ENCODE data around the gene A3GALT2. TPM values are rescaled to one million over a fixed set of nuclear protein-coding genes. Genes with fewer than 3 reads are reported as not detected.
"Not testable (repeated sequence)": the region's sequence is repeated elsewhere in the genome, so short reads cannot be mapped to it uniquely, and the experiment has no call there.

A3GALT2 gene
- total RNA-seq, 1 donor from 2014 or later, result not detected

GRCh38 chr1:33311706-33312412, 9.0 kb downstream of the A3GALT2 start:
- TF ChIP-seq, protein P1, sequence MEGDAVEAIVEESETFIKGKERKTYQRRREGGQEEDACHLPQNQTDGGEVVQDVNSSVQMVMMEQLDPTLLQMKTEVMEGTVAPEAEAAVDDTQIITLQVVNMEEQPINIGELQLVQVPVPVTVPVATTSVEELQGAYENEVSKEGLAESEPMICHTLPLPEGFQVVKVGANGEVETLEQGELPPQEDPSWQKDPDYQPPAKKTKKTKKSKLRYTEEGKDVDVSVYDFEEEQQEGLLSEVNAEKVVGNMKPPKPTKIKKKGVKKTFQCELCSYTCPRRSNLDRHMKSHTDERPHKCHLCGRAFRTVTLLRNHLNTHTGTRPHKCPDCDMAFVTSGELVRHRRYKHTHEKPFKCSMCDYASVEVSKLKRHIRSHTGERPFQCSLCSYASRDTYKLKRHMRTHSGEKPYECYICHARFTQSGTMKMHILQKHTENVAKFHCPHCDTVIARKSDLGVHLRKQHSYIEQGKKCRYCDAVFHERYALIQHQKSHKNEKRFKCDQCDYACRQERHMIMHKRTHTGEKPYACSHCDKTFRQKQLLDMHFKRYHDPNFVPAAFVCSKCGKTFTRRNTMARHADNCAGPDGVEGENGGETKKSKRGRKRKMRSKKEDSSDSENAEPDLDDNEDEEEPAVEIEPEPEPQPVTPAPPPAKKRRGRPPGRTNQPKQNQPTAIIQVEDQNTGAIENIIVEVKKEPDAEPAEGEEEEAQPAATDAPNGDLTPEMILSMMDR (conservative IDR thresholded peaks at IDR 0.05; ENCODE audit: low read depth, low read length), result no peak
- DNase-seq (ENCODE audit: low read depth), result no peak
- H3K4me3 ChIP-seq (ENCODE audit: low read depth, low read length), result no peak overlapping the region

DNA sequence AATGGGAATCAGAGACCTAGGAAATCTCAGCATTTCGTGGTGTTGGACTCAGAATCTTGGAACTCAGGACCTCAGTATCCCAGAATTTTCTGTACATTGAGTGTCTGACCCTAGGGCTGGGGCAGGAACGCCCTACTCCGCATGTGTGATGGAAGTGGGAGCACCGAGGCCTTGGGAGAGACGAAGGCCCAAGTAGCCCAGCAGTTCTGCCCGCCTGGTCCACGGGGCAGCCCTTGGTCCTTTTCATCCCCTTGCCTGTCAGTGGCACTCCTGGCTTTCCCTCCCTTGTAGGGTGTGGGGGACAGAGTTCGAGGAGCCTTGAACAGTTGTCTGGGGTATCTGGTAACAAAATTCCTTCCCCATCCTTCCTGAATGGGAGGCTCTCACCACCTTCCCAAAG, 10.2 kb downstream of the A3GALT2 start:
- H3K4me3 ChIP-seq (ENCODE audit: low read depth, low read length), result no peak overlapping the region
- TF ChIP-seq, protein P1 (conservative IDR thresholded peaks at IDR 0.05; ENCODE audit: low read depth, low read length), result no peak
- no peak for DNase-seq (ENCODE audit: low read depth)

- not testable (repeated sequence) for H3K4me3 ChIP-seq (ENCODE audit: low read depth, low read length); DNase-seq (ENCODE audit: low read depth)
These were observed 11.5 kb downstream of the A3GALT2 start for GRCh38 chr1:33309351-33309750.

GRCh38 chr1:33307494-33307864, 13.4 kb downstream of the A3GALT2 start:
- no peak overlapping the region for H3K4me3 ChIP-seq (ENCODE audit: low read depth, low read length)

DNA sequence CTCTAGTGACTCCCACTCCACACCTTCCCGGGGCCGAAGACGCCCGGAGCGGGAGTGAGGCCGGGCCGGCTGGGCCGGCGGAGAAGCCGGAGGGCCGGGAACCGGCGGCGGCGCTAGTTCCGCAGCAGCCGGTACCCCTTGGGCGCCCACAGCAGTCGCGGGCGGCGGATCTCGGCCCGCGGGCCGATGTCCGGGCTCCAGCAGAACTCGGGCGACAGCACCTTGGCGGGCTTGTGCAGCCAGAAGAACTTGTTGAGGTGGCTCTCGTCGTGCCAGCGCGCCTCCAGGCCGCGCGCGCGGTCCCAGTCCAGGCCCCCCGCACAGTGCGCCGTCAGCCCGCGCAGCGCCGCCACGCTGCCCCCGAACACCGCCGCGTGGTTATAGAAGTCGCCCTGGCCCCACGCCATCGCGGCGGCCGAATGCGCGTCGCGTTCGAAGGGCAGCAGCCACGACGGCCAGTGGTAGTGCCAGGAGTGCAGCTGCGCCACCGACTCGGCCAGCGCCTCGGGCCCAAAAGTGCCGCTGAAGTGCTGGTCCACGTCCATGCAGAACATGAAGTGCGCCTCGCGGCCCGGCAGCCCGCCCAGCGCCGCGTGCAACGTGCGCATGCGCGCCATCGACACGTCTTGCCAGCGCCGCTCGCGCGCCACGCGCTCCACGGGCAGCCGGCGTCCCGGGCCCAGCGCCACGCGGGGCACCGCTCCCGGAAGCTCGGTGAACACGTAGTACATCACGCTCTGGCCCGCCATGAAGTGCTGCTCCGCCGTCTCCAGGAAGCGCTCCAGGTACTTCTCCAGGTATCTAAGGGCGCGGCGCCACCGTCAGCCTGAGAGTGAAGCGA, 14.0 kb downstream of the A3GALT2 start:
- DNase-seq (ENCODE audit: low read depth), result no peak
- peak overlapping the region; percentile 15 for H3K4me3 ChIP-seq (ENCODE audit: low read depth, low read length)
- TF ChIP-seq, protein P1 (conservative IDR thresholded peaks at IDR 0.05; ENCODE audit: low read depth, low read length), result no peak

More at GRCh38 chr1:33307494-33307864, 13.4 kb downstream of the A3GALT2 start:
- DNase-seq (ENCODE audit: low read depth), result no peak
- TF ChIP-seq, protein P1 (conservative IDR thresholded peaks at IDR 0.05; ENCODE audit: low read depth, low read length), result no peak

DNA sequence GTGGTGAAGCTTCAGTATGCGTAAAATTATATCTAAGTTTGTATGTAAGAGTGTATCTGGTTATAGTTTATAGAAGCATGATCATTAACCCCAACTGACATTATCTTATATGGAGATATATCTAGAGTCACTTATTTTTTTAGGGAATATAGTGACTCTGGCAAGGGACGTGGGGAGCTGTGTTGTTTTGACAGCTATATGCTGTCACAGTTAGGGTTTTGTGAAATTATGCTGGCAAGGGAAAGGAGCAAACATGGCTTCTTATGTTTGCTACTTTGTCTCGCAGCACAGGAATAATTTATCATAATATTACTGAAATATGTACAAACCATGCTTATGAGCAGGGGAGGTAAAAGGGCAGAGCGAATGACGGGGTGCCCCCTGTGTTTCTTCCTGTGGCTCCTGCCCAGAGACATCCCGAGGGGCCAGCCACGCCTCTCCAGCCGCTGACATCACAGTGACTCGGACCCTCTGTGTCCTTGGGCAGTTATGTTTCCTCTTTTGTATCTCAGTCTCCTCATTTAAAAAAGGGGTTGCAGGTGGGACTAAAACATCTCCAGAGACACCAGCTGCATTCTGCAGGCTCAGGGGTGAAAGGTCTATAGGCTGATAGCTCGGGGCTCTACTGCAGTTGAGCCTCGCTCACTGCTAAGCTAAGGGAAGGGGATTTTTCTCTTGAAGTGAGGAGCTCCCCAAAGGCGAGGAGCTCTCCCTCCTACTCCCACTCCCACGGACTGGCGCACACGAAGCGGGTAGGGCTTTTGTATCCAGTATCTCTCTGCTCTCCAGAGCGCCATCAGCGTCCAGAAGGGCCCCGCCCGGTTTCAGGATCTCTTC, 14.9 kb downstream of the A3GALT2 start:
- no peak for DNase-seq (ENCODE audit: low read depth)
- no peak overlapping the region for H3K4me3 ChIP-seq (ENCODE audit: low read depth, low read length)
- TF ChIP-seq, protein P1 (conservative IDR thresholded peaks at IDR 0.05; ENCODE audit: low read depth, low read length), result no peak

DNA sequence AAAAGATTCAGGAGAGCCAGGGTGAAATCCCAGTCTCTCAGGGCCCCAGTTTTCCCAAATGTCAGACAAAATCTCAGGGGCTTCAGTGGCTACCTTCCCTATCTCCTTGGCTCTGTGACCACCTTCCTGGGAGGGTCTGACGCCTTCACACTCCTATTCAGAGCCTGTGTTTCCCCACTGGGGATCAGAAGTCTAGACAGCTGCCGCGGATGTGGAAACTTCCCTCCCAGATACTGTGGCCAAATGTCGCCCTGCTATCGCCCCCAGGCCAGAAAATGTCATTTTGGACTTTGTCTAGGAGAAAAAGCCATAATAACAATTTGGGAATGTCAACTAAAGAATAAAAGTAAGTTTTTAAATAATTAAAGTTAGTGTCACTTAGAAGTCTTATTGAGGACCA, 15.9 kb downstream of the A3GALT2 start:
- H3K4me3 ChIP-seq (ENCODE audit: low read depth, low read length), result no peak overlapping the region
- no peak for DNase-seq (ENCODE audit: low read depth)
- TF ChIP-seq, protein P1 (conservative IDR thresholded peaks at IDR 0.05; ENCODE audit: low read depth, low read length), result no peak
